ENCODE data around the gene WFIKKN2. TPM values are rescaled to one million over a fixed set of nuclear protein-coding genes. Genes with fewer than 3 reads are reported as not detected.

Gene WFIKKN2
- total and polyA plus RNA-seq, 2 of the 13 experiments (the other 11 are each of a cell fraction or from before 2014, with no cell fraction given) = not detected

DNA sequence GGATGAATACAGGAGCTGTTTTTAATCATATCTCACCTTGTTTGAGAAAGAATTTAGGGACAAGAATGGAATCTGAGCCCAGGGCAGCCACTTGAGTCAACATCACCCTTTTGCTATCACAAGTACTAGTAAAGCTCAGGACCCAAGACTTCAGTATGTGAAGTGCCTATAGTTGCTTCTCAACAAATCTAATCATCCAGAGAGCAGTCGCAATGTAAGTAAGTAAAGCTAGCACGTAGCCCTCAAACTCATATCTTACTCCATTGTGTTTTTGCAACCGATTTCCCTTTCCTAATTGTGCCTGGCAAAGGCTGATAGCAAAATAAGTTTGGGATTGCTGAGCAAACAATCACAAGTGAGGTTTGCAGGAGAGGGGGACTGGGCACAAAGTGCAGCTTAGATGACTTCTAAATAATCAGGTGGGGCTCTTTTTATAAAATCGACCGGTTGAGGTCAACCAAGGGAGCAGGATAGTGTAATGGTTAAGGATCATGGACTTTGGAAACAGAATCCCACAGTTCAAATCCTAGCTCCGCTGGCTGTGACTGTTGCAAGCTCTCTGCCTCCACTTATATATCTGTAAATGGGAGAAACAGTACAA lies 17.7 kb downstream of the WFIKKN2 start (continued):
- TF ChIP-seq, protein P1, sequence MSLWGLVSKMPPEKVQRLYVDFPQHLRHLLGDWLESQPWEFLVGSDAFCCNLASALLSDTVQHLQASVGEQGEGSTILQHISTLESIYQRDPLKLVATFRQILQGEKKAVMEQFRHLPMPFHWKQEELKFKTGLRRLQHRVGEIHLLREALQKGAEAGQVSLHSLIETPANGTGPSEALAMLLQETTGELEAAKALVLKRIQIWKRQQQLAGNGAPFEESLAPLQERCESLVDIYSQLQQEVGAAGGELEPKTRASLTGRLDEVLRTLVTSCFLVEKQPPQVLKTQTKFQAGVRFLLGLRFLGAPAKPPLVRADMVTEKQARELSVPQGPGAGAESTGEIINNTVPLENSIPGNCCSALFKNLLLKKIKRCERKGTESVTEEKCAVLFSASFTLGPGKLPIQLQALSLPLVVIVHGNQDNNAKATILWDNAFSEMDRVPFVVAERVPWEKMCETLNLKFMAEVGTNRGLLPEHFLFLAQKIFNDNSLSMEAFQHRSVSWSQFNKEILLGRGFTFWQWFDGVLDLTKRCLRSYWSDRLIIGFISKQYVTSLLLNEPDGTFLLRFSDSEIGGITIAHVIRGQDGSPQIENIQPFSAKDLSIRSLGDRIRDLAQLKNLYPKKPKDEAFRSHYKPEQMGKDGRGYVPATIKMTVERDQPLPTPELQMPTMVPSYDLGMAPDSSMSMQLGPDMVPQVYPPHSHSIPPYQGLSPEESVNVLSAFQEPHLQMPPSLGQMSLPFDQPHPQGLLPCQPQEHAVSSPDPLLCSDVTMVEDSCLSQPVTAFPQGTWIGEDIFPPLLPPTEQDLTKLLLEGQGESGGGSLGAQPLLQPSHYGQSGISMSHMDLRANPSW (CRISPR knock-in tag; IDR thresholded peaks at IDR 0.05; ENCODE audit: borderline replicate concordance) = peak; percentile 59; the same call in 1 of the 2 replicates
- peak; percentile 52; the same call in 1 of the 2 replicates for TF ChIP-seq CREM (IDR thresholded peaks at IDR 0.05)
- TF ChIP-seq CREM (CRISPR knock-in tag; IDR thresholded peaks at IDR 0.05) = no peak
- peak; percentile 86 for TF ChIP-seq ZMYM3 (CRISPR knock-in tag; IDR thresholded peaks at IDR 0.05)
- TF ChIP-seq ZNF136 (CRISPR knock-in tag; IDR thresholded peaks at IDR 0.05; ENCODE audit: low read depth) = peak; percentile 33; the same call in 1 of the 2 replicates
- TF ChIP-seq, protein P2, sequence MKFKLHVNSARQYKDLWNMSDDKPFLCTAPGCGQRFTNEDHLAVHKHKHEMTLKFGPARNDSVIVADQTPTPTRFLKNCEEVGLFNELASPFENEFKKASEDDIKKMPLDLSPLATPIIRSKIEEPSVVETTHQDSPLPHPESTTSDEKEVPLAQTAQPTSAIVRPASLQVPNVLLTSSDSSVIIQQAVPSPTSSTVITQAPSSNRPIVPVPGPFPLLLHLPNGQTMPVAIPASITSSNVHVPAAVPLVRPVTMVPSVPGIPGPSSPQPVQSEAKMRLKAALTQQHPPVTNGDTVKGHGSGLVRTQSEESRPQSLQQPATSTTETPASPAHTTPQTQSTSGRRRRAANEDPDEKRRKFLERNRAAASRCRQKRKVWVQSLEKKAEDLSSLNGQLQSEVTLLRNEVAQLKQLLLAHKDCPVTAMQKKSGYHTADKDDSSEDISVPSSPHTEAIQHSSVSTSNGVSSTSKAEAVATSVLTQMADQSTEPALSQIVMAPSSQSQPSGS (CRISPR knock-in tag; IDR thresholded peaks at IDR 0.05) = 0 out of 2 replicates have a peak, but pooled peaks have one; percentile 20
- TF ChIP-seq ZNF143 (CRISPR knock-in tag; IDR thresholded peaks at IDR 0.05) = peak; percentile 24; the same call in 1 of the 2 replicates
- 0 out of 2 replicates have a peak, but pooled peaks have one; percentile 14 for TF ChIP-seq KAT2B (IDR thresholded peaks at IDR 0.05; ENCODE audit: borderline replicate concordance, low read depth, low read length)
- TF ChIP-seq ZNF335 (CRISPR knock-in tag; IDR thresholded peaks at IDR 0.05) = peak; percentile 54; the same call in 1 of the 2 replicates
- TF ChIP-seq, protein P3, sequence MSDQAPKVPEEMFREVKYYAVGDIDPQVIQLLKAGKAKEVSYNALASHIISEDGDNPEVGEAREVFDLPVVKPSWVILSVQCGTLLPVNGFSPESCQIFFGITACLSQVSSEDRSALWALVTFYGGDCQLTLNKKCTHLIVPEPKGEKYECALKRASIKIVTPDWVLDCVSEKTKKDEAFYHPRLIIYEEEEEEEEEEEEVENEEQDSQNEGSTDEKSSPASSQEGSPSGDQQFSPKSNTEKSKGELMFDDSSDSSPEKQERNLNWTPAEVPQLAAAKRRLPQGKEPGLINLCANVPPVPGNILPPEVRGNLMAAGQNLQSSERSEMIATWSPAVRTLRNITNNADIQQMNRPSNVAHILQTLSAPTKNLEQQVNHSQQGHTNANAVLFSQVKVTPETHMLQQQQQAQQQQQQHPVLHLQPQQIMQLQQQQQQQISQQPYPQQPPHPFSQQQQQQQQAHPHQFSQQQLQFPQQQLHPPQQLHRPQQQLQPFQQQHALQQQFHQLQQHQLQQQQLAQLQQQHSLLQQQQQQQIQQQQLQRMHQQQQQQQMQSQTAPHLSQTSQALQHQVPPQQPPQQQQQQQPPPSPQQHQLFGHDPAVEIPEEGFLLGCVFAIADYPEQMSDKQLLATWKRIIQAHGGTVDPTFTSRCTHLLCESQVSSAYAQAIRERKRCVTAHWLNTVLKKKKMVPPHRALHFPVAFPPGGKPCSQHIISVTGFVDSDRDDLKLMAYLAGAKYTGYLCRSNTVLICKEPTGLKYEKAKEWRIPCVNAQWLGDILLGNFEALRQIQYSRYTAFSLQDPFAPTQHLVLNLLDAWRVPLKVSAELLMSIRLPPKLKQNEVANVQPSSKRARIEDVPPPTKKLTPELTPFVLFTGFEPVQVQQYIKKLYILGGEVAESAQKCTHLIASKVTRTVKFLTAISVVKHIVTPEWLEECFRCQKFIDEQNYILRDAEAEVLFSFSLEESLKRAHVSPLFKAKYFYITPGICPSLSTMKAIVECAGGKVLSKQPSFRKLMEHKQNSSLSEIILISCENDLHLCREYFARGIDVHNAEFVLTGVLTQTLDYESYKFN (CRISPR knock-in tag; conservative IDR thresholded peaks at IDR 0.05) = peak; percentile 93
- TF ChIP-seq HNRNPL (IDR thresholded peaks at IDR 0.05; ENCODE audit: low read depth, low read length) = no peak
- TF ChIP-seq PHF21A (CRISPR knock-in tag; IDR thresholded peaks at IDR 0.05) = peak; percentile 86
- peak; percentile 32; the same call in 1 of the 2 replicates for TF ChIP-seq FOXA3 (CRISPR knock-in tag; IDR thresholded peaks at IDR 0.05)
- no peak for TF ChIP-seq NRL (CRISPR knock-in tag; IDR thresholded peaks at IDR 0.05; ENCODE audit: borderline replicate concordance)
- peak; percentile 80 for TF ChIP-seq ZSCAN31 (CRISPR knock-in tag; IDR thresholded peaks at IDR 0.05; ENCODE audit: low read depth)
- TF ChIP-seq NR3C1 (CRISPR knock-in tag; IDR thresholded peaks at IDR 0.05) = no peak
- TF ChIP-seq ATF7 (IDR thresholded peaks at IDR 0.05) = no peak
- TF ChIP-seq ATF7 (CRISPR knock-in tag; IDR thresholded peaks at IDR 0.05) = no peak
- TF ChIP-seq, protein P4, sequence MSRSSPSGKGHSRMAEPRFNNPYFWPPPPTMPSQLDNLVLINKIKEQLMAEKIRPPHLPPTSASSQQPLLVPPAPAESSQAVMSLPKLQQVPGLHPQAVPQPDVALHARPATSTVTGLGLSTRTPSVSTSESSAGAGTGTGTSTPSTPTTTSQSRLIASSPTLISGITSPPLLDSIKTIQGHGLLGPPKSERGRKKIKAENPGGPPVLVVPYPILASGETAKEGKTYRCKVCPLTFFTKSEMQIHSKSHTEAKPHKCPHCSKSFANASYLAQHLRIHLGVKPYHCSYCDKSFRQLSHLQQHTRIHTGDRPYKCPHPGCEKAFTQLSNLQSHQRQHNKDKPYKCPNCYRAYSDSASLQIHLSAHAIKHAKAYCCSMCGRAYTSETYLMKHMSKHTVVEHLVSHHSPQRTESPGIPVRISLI (CRISPR knock-in tag; IDR thresholded peaks at IDR 0.05; ENCODE audit: borderline replicate concordance) = peak; percentile 62; the same call in 1 of the 2 replicates
- TF ChIP-seq KDM6A (CRISPR knock-in tag; IDR thresholded peaks at IDR 0.05; ENCODE audit: low read depth) = peak; percentile 17; the same call in 1 of the 2 replicates
- TF ChIP-seq, protein P5, sequence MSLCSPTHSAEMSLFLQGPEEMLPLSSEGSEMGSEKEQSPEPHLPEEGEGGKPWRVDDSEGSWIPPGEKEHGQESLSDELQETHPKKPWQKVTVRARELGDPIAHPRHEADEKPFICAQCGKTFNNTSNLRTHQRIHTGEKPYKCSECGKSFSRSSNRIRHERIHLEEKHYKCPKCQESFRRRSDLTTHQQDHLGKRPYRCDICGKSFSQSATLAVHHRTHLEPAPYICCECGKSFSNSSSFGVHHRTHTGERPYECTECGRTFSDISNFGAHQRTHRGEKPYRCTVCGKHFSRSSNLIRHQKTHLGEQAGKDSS (CRISPR knock-in tag; IDR thresholded peaks at IDR 0.05; ENCODE audit: borderline replicate concordance, low read depth) = 0 out of 2 replicates have a peak, but pooled peaks have one; percentile 54
